ENCODE results near the gene FAT1. TPM values are rescaled to one million over a fixed set of nuclear protein-coding genes. Genes with fewer than 3 reads are reported as not detected.
"Not testable (repeated sequence)": the region's sequence is repeated elsewhere in the genome, so short reads cannot be mapped to it uniquely, and the experiment has no call there.

FAT1 gene
- polyA plus RNA-seq, 1 experiment = 422 TPM

DNA sequence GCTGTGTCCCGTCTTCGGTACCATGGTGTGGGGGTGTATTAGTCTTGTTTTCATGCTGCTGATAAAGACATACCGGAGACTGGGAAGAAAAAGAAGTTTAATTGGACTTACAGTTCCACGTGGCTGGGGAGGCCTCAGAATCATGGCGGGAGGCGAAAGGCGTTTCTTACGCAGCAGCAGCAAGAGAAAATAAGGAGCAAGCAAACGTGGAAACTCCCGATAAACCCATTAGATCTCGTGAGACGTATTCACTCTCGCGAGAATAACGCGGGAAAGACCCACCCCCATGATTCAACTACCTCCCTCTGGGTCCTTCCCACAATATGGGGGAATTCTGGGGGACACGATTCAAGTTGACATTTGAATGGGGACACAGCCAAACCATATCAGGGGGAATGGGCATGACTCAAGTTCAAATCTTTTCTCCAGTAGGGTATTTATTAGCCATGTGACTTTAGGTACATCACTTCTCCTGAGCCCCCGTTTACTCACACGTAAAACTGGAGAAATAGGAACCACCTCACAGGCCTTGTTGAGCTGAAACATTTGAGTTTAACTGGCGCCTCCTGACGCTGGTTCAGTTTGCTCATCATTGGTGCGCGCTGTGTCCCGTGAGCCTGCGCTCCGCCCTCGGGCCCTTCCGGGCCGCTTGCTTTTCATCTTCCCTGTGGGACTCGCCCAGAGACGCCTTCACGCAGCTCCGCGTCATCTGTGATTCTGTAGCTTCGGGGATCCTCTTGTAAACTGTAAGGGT, 35.5 kb upstream of the FAT1 start:
- POLR2A ChIA-PET = no interaction called here
- H3K4me3 ChIP-seq (ENCODE audit: low read depth, low read length) = no peak overlapping the region
- TF ChIP-seq, protein P1, sequence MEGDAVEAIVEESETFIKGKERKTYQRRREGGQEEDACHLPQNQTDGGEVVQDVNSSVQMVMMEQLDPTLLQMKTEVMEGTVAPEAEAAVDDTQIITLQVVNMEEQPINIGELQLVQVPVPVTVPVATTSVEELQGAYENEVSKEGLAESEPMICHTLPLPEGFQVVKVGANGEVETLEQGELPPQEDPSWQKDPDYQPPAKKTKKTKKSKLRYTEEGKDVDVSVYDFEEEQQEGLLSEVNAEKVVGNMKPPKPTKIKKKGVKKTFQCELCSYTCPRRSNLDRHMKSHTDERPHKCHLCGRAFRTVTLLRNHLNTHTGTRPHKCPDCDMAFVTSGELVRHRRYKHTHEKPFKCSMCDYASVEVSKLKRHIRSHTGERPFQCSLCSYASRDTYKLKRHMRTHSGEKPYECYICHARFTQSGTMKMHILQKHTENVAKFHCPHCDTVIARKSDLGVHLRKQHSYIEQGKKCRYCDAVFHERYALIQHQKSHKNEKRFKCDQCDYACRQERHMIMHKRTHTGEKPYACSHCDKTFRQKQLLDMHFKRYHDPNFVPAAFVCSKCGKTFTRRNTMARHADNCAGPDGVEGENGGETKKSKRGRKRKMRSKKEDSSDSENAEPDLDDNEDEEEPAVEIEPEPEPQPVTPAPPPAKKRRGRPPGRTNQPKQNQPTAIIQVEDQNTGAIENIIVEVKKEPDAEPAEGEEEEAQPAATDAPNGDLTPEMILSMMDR (IDR thresholded peaks at IDR 0.05; ENCODE audit: low read depth, low read length) = no peak
- H3K27me3 ChIP-seq (ENCODE audit: control insufficient read depth, insufficient read depth, low read length) = no peaks in the 10 kb centered on the region
- CTCF ChIA-PET = no interaction called here
- H3K9me3 ChIP-seq (ENCODE audit: control insufficient read depth, insufficient read depth, low read length) = peaks cover 5% of the 10 kb centered on the region
- no peak for DNase-seq (ENCODE audit: low read depth, low spot score)
- no peak overlapping the region for H3K27ac ChIP-seq (ENCODE audit: low read depth, low read length)

DNA sequence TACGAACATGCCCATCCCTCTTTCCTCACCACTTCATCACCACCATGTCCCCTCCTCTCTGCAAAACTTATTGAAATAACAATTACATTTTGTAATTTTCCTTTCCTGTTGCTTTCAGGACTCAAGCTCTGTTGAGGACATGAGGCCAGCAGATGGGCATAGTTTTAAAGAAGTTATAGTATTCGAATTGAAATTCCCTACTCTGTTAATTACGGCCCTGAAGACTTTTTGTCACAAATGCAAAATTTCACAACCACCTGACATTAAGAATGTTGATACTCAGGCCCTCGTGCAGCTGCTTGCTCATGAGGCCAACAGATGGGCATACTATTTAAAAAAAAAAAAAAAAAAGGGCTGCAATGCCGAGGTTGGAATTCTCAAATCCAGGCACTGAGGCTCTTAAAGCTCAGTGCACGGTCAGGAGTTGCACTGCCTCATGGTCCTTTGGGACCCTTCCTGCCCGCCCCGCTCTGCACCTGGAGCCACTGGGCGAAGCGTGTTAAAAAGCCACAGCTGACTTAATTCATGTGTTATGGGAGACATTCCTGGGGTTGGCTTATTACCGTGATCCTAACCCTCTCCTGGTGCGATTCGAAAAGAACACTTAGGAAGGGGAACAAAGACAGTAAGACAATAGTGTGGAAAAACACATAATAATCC, 34.2 kb upstream of the FAT1 start:
- POLR2A ChIA-PET = interaction anchor here (0.6 to 0.7 kb wide), 3 partner anchors 70 to 82 kb away, joined by 3 to 4 read pairs (median 4); no protein-coding TSS in a partner anchor
- CTCF ChIA-PET = no interaction called here
- H3K4me3 ChIP-seq (ENCODE audit: low read depth, low read length) = no peak overlapping the region
- TF ChIP-seq, protein P1 (IDR thresholded peaks at IDR 0.05; ENCODE audit: low read depth, low read length) = no peak
- H3K27ac ChIP-seq (ENCODE audit: low read depth, low read length) = no peak overlapping the region
- H3K9me3 ChIP-seq (ENCODE audit: control insufficient read depth, insufficient read depth, low read length) = peaks cover 5% of the 10 kb centered on the region
- DNase-seq (ENCODE audit: low read depth, low spot score) = no peak
- no peaks in the 10 kb centered on the region for H3K27me3 ChIP-seq (ENCODE audit: control insufficient read depth, insufficient read depth, low read length)

DNA sequence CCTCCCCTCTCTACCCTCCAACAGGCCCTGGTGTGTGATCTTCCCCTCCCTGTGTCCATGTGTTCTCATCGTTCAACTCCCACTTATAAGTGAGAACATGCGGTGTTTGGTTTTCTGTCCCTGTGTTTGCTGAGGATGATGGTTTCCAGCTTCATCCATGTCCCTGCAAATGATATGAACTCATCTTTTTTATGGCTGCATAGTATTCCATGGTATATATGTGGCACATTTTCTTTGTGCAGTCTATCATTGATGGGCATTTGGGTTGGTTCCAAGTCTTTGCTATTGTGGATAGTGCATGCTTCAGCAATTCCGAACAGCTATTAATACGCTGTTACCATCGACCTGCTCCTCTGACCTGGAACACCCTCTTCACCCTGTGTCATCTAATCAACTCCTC, 32.9 kb upstream of the FAT1 start:
- H3K27me3 ChIP-seq (ENCODE audit: control insufficient read depth, insufficient read depth, low read length); H3K27ac ChIP-seq (ENCODE audit: low read depth, low read length); DNase-seq (ENCODE audit: low read depth, low spot score); H3K4me3 ChIP-seq (ENCODE audit: low read depth, low read length); CTCF ChIA-PET; H3K9me3 ChIP-seq (ENCODE audit: control insufficient read depth, insufficient read depth, low read length); POLR2A ChIA-PET: not testable (repeated sequence)

DNA sequence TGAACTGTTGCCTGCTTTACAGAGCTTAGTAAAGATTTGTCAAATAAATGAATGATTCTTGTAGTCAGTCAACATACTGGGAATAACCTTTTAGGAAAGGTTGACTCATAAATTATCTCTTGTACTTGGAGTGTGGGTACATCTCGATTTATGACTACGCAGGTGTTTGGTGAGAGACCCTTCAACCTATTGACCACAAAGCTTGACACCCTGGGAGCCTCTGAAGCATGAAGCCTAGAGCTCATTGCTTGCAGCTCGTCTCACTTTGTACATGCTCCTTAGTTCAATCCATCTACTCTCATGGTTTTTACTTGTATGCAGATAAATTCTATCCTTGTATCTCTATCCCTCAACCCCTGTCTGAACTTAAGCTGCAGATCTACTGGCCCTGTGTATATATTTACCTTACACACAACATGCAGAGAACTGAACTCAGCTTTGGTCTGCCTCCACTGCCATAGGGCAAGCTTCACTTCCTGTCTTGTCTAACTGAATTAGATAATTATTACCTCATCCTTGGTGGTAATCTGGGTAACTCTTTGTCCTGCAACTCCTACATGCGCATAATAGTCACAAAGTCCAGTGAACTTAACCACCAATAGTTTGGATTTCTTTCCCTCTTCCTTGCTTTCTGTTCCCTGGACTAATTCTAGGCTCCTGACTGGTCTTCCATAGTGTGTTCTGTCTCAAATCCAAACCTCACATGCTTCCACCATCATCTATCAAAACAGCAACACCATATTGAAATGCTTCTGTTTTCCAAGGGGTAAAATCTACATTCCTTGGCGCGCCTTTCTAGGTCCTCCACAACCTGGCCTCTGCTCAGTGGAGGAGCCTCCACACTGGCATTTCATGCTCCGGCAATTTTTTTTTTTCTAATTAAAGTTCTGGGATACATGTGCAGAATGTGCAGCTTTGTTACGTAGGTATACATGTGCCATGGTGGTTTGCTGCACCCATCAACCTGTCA, 32.2 kb upstream of the FAT1 start:
- POLR2A ChIA-PET = no interaction called here
- Histone ChIP-seq H3K27me3 (ENCODE audit: control insufficient read depth, insufficient read depth, low read length) (no peaks in the 10 kb centered on the region), H3K9me3 (ENCODE audit: control insufficient read depth, insufficient read depth, low read length) (peaks cover 5% of the 10 kb centered on the region), H3K27ac (ENCODE audit: low read depth, low read length) (no peak overlapping the region), H3K4me3 (ENCODE audit: low read depth, low read length) (no peak overlapping the region)
- TF ChIP-seq, protein P1 (IDR thresholded peaks at IDR 0.05; ENCODE audit: low read depth, low read length) = no peak
- CTCF ChIA-PET = no interaction called here
- DNase-seq (ENCODE audit: low read depth, low spot score) = no peak

DNA sequence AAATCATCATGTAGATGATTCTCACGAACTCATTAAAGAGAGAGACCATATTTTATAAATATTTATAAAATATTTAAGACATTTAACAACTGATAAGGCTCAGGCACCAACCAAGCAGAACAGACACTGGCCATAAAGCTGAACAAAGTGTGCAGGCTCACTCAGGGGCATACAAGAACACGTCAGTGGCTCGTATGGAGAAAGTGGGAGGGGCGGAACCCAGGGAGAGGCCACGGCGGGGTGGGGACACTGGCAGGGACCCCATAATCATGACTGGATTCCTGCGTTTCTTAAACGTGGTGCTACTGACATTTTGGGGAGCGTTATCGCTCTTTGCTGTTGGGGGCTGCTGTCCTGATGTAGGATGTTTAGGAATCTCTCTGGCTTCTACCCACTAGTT, 31.3 kb upstream of the FAT1 start:
- H3K27me3 ChIP-seq (ENCODE audit: control insufficient read depth, insufficient read depth, low read length) = no peaks in the 10 kb centered on the region
- ChIA-PET POLR2A (no interaction called here), CTCF (interaction anchor here (0.6 kb wide), 1 partner anchor 113 kb away, joined by 3 read pairs; no protein-coding TSS in a partner anchor)

More for the DNA sequence above, 31.3 kb upstream of the FAT1 start:
- no peak for DNase-seq (ENCODE audit: low read depth, low spot score)
- TF ChIP-seq, protein P1 (IDR thresholded peaks at IDR 0.05; ENCODE audit: low read depth, low read length) = no peak
- Histone ChIP-seq H3K27ac (ENCODE audit: low read depth, low read length) (peak overlapping the region; percentile 11), H3K4me3 (ENCODE audit: low read depth, low read length) (no peak overlapping the region), H3K9me3 (ENCODE audit: control insufficient read depth, insufficient read depth, low read length) (peaks cover 5% of the 10 kb centered on the region)
